Stimulated activated CD4-positive, alpha-beta T cell treated with anti-CD3 and anti-CD28 coated beads, Interleukin-15, amount 100 ng/mL, for 48 hours (primary cell): Measurements from ENCODE around the gene ZNF841.
"Not testable (repeated sequence)": the region's sequence is repeated elsewhere in the genome, so short reads cannot be mapped to it uniquely, and the experiment has no call there.

Experiments used
- DNase-seq, 2 donors: peaks; one replicate each; pipeline ENCODE4 v3.0.0-alpha.2; 2020; ENCODE audit warnings: low read depth in 2 of 2

ZNF841 gene

DNA sequence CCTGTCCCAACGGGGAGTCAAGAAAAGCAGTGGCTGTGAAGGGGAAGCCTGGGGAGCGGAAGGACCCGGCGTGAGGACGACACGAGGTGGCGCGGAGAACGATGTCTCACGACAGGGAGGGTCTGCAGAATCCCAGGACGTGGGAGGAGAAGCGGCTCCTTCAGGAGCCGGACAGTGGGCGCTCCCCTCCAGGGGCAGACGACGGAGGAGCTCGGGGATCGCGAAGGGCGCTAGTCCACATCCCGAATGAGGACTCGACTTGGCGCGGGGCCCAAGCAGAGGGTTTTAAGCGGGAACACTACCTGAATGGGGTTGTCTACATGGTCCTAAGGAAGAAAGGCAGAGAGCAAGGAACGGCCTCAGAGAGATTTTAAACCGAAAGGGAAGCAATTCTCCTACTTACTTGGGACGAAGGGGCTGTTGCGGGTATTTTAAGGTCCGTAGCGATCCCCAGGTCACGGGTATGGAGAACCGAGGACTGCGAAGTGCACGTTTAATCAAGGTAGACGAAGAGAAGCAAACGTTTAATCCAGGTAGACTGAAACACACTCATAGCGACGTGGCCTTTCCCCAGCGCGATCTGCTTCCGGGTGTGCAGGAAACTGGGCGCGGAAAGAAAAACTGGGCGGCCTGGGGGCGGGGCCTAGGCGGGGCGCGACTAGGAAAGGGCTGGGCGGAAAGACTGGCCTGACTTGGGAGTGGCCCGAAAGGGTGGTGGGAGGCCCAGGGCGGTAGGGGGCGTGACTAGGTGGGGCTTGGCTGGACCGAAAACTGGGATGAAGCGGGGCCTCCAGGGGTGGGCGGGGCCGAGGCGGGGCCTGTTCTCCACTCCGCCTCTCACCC is at the start of gene ZNF841:
Gene ZNF841, minus strand, starts transcription at position 594 of the 843 bp plus-strand sequence. CDS start 10,964 bp downstream, outside the sequence.
- DNase-seq: peak; percentile 80 to 88

DNA sequence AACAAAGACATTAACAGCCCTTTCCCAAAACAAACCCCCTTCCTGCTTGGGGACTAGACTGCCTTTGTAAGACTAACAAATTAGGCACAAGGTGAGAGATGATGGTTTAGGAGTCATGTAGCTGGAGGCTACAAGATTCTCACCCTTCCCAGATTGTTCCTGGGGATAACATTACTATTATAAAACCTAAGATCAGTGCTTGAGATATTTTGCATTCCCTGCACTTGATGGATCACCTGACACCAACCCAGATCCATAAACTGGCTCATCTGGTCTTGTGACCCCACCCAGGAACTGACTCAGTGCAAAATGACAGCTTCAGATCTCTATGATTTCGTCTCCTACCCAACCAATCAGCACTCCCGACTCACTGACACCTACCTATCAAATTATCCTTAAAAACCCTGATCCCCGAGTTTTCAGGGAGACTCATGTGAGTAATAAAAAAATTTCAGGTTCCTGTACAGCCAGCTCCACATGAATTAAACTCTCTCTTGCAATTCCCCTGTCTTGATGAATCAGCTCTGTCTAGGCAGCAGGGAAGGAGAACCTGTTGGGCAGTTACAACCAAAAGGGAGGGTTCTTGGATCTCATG is 46.5 kb upstream of the ZNF841 start:
- DNase-seq: no peak

DNA sequence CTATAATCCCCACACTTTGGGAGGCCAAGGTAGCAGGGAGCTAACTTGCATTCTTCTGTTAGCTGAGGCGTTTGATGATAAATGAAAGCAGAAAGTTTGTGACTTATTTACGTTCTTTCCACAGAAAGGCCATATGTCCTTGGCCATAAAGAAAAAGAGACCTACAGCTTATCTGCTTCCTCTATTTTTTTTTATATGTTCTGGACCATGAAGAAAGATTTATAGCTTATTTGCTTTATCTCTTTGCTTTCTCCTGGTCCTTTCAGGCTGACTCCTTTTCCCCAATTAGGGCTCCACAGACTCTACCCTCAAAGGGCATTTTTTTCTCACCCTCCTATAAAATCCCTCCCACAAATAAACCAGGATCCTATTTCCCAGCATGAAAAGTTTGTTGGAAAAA is 45.6 kb upstream of the ZNF841 start:
- DNase-seq: no peak

DNA sequence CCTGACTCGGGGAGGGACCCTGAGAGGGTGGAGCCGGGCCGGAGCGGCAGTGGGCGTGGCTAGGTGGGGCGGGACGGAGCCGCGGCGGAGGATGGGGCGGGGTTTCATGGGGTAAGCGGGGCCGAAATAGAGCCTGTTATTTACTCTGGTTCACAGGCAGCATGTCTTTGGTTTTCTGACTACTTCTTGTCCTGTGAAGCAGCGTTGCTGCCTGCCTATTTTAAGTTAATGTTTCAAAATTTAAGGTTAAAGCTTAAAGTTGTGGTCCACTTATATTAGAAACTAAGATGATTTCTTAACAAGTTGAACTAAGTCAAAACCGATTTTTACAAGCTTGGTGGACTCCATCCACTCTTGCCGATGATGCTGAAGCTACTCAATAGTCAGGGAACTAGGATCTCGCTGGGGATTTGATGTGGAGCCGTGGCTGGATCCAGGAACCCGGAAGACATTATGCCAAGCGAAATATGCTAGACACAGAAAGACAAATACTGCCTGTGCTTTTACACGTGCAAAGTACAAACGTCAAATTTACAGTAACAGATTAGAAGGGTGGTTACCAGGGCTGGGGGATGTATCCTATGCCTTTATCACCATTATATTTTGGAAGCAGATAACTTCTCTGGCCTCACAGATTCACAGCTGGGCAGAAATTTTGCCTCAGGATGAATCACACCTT is 44.6 kb upstream of the ZNF841 start:
- peak; percentile 94 to 98 for DNase-seq

DNA sequence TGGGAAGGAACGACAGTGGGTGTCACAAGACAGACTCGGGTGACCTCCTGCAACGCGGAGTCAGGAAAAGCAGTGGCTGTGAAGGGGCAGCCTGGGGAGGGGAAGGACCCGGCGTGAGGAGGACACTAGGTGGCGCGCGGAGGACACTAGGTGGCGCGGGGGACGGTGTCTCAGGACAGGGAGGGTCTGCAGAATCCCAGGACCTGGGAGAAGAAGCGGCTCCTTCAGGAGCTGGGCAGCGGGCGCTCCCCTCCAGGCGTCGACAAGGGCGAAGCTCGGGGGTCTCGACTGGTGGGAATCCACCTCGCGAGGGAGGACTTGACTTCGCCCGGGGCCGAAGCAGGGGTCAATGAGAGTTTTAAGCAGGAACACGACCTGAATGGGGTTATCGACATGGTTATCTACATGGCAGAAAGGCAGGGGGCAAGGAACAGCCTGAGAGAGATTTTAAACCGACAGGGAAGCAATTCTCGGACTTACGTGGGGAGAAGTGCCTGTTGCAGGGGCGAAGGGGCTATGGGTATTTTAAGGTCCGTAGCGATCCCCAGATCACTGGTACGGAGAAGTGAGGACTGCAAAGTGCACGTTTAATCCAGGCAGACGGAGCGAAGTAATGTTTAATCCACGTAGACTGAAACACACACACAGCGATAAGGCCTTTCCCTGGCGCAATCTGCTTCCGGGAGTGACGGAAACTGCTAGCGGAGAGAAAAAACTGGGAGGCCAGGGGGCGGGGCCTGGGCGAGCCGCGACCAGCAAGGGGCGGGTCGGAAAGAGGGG is 43.9 kb upstream of the ZNF841 start, which contains the start of gene ZNF616:
Gene ZNF616, minus strand, starts transcription at position 687 of the 780 bp plus-strand sequence. CDS start 9,426 bp downstream, outside the sequence.
- peak; percentile 50 to 52 for DNase-seq

DNA sequence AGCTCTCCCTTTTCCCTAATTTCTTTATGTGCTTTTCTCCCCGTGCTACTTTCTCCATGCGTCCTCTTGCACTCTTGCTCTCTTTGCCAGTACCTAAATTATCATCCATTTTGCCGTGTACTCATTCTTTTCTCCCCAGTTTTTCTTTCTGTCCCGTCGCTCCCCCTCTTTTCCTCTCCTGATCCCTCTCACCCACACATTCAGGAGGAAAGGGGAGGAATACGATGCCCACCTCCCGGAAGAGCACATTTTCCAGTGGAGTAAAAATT is 43.4 kb upstream of the ZNF841 start:
- DNase-seq: no peak

DNA sequence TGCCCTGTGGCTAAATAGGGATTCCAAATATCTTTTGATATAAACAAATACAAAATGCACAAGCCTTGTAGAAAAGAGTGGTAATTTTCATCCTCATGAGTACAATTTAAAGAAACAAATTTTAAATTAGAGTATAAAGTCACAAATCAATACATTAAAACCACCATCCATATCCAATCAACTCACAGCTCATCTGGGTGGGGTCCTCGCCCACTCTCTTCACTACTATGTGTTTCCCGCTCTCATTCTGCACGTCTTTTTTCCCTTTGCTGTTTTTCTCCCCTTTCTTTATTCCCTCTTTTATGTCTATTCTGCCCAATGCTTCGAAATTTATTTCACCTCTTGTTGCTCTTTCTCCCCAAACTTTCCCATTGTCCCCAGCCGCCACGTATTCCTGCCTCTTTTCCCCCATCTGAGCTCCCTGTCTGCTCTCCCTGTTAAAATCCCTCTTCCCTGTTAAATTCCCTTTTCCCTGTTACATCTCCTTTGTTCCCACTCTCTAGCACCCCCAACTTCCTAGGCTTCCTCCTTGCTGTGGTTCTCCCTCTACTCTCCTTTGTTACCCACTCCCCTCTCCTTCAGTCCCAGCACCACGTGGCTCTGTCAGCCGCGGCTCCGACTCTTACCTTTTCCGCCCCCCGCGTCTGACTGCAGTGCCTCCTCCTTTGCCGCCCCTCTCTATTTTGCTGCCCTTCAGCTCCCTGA is 42.9 kb upstream of the ZNF841 start:
- no peak for DNase-seq

DNA sequence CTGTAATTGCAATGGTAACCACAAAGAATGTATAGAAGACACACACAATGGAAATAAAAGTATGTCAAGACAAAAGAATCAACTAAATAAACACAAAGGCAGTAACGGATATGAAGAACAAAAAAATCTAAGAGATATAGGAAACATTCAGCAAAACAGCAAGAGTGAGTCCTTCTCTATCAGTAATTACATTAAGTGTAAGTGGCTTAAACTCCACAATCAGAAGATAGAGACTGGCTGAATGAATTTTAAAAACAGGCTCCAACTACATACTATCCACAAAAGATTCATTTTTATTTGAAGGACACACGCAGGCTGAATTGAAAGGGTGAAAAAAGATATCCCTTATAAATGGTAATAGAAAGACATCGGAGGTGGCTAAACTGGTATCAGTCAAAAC is 24.7 kb upstream of the ZNF841 start:
- DNase-seq: no peak

DNA sequence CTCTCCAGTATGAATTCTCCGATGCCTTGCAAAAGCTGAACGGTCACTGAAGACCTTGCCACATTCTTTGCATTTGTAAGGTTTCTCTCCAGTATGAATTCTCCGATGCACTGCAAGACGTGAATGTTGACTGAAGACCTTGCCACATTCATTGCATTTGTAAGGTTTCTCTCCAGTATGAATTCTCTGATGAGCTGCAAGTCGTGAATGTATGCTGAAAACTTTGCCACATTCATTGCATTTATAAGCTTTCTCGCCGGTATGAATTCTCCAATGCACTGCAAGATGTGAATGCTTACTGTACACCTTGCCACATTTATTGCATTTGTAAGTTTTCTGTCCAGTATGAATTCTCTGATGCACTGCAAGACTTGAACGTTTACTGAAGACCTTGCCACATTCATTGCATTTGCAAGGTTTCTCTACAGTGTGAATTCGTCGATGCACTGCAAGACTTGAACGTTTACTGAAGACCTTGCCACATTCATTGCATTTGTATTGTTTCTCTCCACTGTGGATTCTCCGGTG is 20.0 kb upstream of the ZNF841 start:
- DNase-seq: no peak

DNA sequence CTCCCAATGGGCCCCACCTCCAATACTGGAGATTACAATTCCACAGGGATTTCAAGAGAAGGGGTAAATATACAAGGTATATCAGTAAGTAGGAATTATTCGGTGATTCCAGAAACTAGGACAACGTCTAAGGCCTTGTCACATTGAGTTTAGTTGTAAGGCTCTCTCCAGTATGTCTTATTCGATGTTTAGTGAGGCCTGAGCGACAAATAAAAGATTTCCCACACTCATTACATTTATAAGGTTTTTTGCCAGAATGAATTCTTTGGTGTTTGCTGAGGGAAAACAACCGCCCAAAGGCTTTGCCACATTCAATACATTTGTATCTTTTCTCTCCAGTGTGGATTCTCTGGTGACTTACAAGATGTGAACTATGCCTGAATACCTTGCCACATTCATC is 19.1 kb upstream of the ZNF841 start:
- DNase-seq: no peak

DNA sequence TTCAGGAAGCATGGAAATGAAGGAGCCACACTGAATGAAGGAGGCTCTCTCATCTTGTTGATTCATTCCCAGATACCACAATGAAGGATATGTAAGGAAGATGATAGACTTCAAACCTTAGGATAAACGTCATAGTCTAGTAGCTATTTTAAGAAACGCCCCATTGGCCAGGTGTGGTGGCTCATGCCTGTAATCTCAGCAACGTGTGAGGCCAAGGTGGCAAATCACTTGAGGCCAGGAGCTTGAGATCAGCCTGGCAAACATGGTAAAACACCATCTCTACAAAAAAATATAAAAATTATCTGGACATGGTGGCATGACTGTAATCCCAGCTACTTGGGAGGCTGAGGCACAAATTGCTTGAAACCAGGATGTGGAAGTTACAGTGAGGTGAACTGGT is 17.1 kb upstream of the ZNF841 start:
- no peak for DNase-seq

DNA sequence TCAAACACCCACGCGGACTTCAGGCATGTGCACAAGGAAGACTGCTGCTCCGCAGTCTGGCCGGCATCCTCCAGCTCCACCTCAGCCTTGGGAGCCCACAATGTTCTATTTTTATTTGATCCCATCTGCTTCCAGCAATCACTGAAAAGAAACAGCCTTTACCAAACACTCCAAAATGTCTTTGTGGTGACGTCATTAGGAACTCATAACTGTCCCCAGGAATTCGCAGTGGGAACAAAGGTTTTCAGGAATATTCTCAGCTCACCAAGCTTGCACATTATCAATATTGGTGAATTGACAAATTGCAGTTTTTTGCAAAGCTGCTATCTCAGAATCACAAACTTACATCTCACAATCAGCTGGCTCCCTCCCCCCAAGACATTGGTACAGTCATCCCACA is 15.2 kb upstream of the ZNF841 start:
- no peak for DNase-seq

DNA sequence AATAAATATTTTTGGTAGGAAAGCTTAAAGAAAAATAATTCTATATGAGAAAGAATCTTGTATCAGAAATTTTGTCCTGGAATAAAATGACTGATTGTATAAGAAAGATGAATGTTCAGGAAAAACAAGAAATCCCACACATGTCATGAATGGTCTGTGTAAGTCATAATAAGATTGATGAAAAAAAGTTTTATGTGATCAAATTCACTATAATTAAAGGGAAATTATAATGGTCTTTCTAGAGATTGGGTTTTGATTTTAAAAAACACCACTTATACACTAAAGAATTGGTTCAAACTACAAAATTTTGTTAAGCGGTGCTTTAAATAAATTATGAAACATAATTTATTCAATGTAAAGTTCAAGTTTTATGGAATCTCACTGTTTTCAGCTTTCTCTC is 7.2 kb upstream of the ZNF841 start:
- DNase-seq: no peak

DNA sequence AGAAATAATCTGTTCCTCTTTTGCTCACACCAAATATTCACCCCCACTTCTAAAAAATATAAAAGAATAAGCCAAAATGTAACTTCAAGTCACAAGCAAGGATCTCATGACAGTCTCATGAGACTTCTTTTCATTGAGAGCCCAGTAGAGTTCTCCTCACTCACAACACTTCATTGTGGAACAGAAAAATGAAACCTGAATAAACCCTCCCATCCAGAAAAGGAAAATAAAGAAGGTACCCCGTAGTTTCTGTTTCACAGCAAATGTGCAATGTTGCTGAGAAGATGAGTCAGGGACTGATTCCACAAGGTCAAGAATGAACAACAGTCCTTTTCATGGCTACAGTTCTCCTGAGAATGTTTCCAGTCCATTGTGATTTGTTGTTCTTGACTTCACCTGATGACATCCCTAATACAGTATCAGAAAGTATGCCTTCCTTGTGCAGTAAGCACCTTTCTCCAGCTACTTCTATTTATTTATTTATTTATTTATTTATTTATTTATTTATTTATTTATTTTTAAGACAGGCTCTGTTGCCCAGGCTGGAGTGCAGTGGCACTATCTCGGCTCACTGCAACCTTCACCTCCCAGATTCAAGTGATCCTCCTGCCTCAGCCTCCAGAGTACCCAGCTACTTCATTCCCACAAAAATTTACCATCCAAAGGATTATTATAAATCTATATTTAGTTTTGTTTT is 6.4 kb upstream of the ZNF841 start:
- no peak for DNase-seq

DNA sequence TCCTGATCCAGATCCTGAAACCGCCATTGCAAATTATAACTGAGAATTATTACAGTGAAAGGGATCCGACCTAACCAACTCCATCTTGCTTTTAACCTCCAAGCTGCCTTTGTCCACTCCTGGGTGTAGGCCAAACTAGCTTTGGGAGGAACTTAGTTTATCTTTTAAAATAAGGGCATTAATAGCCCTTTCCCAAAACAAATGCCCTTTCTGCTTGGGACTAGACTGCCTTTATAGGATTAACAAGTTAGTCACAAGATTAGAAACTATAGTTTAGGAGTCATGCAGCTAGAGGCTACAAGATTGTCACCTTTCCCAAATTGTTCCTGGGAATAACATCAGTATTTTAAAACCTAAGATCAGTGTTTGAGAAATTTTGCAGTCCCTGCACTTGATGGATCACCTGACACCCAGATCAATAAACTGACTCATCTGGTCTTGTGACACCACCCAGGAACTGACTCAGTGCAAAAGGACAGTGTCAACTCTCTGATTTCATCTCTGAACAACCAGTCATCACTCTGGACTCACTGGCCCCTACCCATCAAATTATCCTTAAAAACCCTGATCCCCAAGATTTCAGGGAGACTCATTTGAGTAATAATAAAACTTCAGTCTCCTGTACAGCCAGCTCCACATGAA is 4.1 kb upstream of the ZNF841 start:
- DNase-seq: no peak

DNA sequence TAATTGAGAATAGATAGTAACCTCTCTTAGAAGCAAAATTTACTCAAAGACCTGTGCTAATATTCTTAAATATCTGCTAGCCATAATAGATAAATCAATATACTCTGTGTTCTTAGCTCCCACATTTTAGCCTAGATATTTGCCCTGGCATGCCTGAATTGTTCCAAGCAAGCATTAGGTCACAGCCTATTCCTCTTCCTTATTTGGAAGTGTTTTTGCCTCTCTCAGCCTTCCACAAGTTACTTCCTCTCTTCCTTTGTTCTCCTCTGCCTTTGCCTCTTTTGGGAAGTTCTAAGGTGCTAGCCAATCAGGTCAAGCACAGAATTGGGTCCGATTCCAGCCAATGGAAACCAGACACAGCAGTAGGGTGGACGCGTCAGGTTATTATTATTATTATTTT is 851 bp upstream of the ZNF841 start:
- DNase-seq: not testable (repeated sequence)

DNA sequence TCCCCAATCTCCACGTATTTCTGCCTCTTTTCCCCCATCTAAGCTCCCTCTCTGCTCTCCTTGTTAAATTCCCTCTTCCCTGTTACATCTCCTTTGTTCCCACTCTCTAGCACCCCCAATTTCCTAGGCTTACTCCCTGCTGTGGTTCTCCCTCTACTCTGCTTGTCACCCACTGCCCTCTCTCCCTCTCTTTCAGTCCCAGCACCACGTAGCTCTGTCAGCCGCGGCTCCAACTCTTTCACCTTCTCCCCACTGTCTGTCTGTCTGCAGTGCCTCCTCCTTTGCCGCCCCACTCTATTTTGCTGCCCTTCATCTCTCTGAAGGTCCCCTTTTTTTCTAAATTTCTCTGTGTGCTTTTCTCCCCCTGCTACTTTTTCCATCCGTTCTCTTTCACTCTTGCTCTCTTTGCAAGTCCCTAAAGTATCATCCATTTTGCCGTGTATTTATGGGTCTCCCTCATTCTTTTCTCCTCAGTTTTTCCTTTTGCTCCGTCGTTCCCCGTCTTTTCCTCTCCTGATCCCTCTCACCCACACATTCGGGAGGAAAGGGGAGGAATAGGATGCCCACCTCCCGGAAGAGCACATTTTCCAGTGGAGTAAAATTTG is 937 bp downstream of the ZNF841 start:
- no peak for DNase-seq

DNA sequence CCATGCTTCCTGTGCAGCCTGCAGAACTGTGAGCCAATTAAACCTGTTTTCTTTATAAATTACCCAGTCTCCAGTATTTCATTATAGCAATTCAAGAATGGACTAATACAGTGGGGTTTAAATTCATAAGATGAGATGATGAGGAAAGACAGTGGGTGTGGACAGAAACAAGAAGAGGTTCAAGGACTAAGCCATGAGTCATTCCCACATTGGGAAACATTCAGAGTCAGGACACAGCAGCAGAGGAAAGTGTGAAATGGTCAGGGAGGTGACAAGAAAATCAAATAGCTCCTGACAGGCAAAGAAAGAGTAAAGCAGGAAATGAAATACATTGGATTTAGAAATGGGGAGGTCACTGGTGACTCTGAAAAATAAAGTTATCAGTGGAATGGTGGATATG is 9.1 kb downstream of the ZNF841 start:
- DNase-seq: no peak

DNA sequence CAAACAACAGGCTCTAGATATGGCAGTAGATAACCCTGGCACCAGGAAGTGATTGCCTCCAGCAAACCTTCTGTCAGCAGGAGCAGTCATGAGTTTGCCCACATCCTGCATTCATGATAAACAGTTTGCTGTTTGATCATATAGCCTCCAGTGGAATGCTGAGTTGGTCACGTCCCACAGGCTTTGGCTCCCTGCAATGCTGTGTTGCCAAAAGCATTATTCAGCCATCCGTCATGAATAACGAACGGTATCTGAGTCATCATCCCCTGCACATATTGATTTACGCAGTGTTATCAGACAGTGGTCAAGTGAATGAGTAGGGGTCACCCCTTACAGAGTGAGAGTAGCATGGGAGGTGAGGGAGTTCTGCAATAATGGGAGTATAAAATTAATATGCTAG is 25.1 kb downstream of the ZNF841 start:
- no peak for DNase-seq

DNA sequence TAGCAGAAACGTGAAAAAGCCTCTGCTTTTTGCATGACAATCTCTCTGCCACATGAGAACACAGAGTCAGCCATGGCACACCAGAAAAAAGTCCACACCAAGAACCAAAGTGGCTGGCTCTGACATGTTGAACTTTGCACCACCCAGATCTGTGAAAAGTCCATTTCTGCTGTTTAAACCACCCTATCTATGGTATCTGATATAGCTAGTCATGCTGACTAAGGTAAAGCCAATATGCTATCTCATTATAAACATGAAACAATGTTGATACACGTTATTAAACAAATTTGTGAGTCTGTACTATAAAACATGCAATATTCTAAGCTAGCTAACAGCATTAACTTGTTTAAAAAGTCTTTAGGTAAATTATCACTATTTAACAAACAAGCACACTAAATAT is 25.9 kb downstream of the ZNF841 start:
- DNase-seq: no peak
